Endothelial cell of umbilical vein (primary cell): ENCODE measurements around the gene CAMKMT. TPM values are rescaled to one million over a fixed set of nuclear protein-coding genes. Genes with fewer than 3 reads are reported as not detected.

Experiments
- Bru-seq: library from RNA; stranded (reverse); fragments of 400-500 nt; gene quantifications from one replicate; lab custom pipeline; 2021; lab: Mats Ljungman, UMichigan
- BruChase-seq, 2 experiments: library from RNA; stranded (reverse); fragments of 400-500 nt; gene quantifications; one replicate each; lab custom pipeline; 2021; lab: Mats Ljungman, UMichigan
- BruUV-seq: library from RNA; stranded (reverse); fragments of 400-500 nt; replicated peaks from 2 replicates; lab custom pipeline; 2021; lab: Mats Ljungman, UMichigan
- CTCF ChIA-PET: fragments of 300-600, 350-600 bp; sonication (Branson Sonifier 250); formaldehyde crosslinking; loops from one replicate; lab custom pipeline; 2021; ENCODE audit warnings: antibody characterized with exemption, inconsistent platforms; lab: Charles Lee
- POLR2A ChIA-PET: fragments of 300-600, 350-600 bp; sonication (Branson Sonifier 250); formaldehyde crosslinking; loops from one replicate; lab custom pipeline; 2021; ENCODE audit warnings: antibody characterized with exemption, inconsistent platforms; lab: Charles Lee
- DNase-seq: peaks from one replicate; pipeline ENCODE4 v3.0.0-alpha.2; 2011; ENCODE audit warnings: low read depth, low spot score
- FAIRE-seq: peaks from 2 replicates; lab custom pipeline; 2011; peaks lifted over from hg19 to GRCh38; lab: Jason Lieb, UNC
- H2AFZ ChIP-seq: 2 replicates; pipeline ENCODE4 v1.6.0; 2012; ENCODE audit warnings: low read depth, low read length, control low read depth, inconsistent platforms
- H3K27ac ChIP-seq: 2 replicates; pipeline ENCODE4 v1.5.1; 2011; ENCODE audit warnings: low read depth, mild to moderate bottlenecking, control low read depth, low read length, moderate library complexity; ENCODE audit not compliant: insufficient read depth
- H3K27me3 ChIP-seq, 2 experiments: 2 replicates each; pipeline versions ENCODE4 v1.6.0 to v1.6.1; 2011; ENCODE audit warnings: low read length in 2 of 2, mixed read lengths in 1 of 2; ENCODE audit not compliant: control insufficient read depth in 2 of 2, insufficient read depth in 2 of 2
- H3K36me3 ChIP-seq, 2 experiments: 2 replicates in 1 of 2; 3 replicates in 1 of 2; pipeline ENCODE4 v1.5.1; 2011; ENCODE audit warnings: low read length in 2 of 2, mild to moderate bottlenecking in 1 of 2, moderate library complexity in 1 of 2; ENCODE audit not compliant: control insufficient read depth in 2 of 2, insufficient read depth in 2 of 2; ENCODE audit errors: extremely low read depth in 1 of 2
- H3K4me1 ChIP-seq: 3 replicates; pipeline ENCODE4 v1.5.1; 2011; ENCODE audit warnings: mild to moderate bottlenecking, low read length; ENCODE audit not compliant: control insufficient read depth, insufficient read depth; ENCODE audit errors: extremely low read depth
- H3K4me2 ChIP-seq: 2 replicates; pipeline ENCODE4 v1.6.1; 2011; ENCODE audit warnings: low read length, control low read depth, mixed read lengths; ENCODE audit not compliant: insufficient read depth
- H3K4me3 ChIP-seq, 3 experiments: fragments of 200-600 bp in 1 of 3; sonication (generic), shearing (Covaris generic) in 1 of 3; replicated peaks in 1 of 3; 2 replicates each; pipeline ENCODE4 v1.5.1; 2011 to 2016; ENCODE audit warnings: control low read depth in 3 of 3, low read length in 3 of 3, mild to moderate bottlenecking in 2 of 3, inconsistent platforms in 1 of 3, low read depth in 1 of 3, moderate library complexity in 1 of 3; ENCODE audit not compliant: insufficient read depth in 1 of 3
- H3K79me2 ChIP-seq: 2 replicates; pipeline ENCODE4 v1.6.0; 2012; ENCODE audit warnings: low read length, inconsistent platforms; ENCODE audit not compliant: control insufficient read depth, insufficient read depth
- H3K9ac ChIP-seq: replicated peaks from 2 replicates; pipeline ENCODE3; 2011; ENCODE audit warnings: low read length, control low read depth; ENCODE audit not compliant: insufficient read depth; ENCODE audit errors: extremely low read depth
- H3K9me1 ChIP-seq: replicated peaks from 3 replicates; pipeline ENCODE4 v1.6.0; 2011; ENCODE audit warnings: mild to moderate bottlenecking, low read length; ENCODE audit not compliant: control insufficient read depth, insufficient read depth; ENCODE audit errors: extremely low read depth
- H3K9me3 ChIP-seq: replicated peaks from 2 replicates; pipeline ENCODE4 v1.5.1; 2012; ENCODE audit warnings: low read length, inconsistent platforms; ENCODE audit not compliant: control insufficient read depth, insufficient read depth
- H4K20me1 ChIP-seq: replicated peaks from 2 replicates; pipeline ENCODE3; 2011; ENCODE audit warnings: mild to moderate bottlenecking, low read length; ENCODE audit not compliant: control insufficient read depth, insufficient read depth; ENCODE audit errors: extremely low read depth
- EZH2 ChIP-seq: IDR thresholded peaks from 2 replicates; pipeline ENCODE4 v1.6.1; 2012; ENCODE audit warnings: borderline replicate concordance, low read depth, mild to moderate bottlenecking, moderate library complexity, low read length, inconsistent platforms; ENCODE audit not compliant: severe bottlenecking
- FOS ChIP-seq: IDR thresholded peaks from 2 replicates; pipeline ENCODE4 v1.6.1; 2011; ENCODE audit warnings: mild to moderate bottlenecking, low read length, moderate library complexity, borderline replicate concordance; ENCODE audit not compliant: insufficient read depth
- GATA2 ChIP-seq: IDR thresholded peaks from 2 replicates; pipeline ENCODE4 v1.7.0; 2011; ENCODE audit warnings: low read depth, mild to moderate bottlenecking, moderate library complexity, mixed read lengths, low read length; ENCODE audit not compliant: insufficient read length, insufficient read depth
- JUN ChIP-seq: IDR thresholded peaks from 2 replicates; pipeline ENCODE4 v1.6.1; 2011; ENCODE audit warnings: borderline replicate concordance, low read depth; ENCODE audit not compliant: insufficient read length, insufficient read depth
- MYC ChIP-seq: IDR thresholded peaks from one replicate; pipeline ENCODE4 v1.6.1; 2011; ENCODE audit warnings: mild to moderate bottlenecking, low read depth, low read length
- POLR2A ChIP-seq: IDR thresholded peaks from 2 replicates; pipeline ENCODE4 v1.6.1; 2012; ENCODE audit warnings: low read depth, mild to moderate bottlenecking, control low read depth, low read length
- POLR2AphosphoS5 ChIP-seq: IDR thresholded peaks from 2 replicates; pipeline ENCODE4 v1.6.1; 2012; ENCODE audit warnings: low read depth, mild to moderate bottlenecking, control low read depth, low read length, moderate library complexity; ENCODE audit not compliant: insufficient read depth
- dilution Hi-C: fragments of 300-500 bp; cut with MboI; formaldehyde crosslinking; loops from one replicate; pipeline ENCODE4 v1.15.0; 2019; ENCODE audit warnings: low sequenced_read_pairs; ENCODE audit not compliant: extremely low pct_ligation_motif_present
- intact Hi-C: fragments of 100-400 bp; cut with micrococcal nuclease; formaldehyde crosslinking; loops from one replicate; pipeline ENCODE4 v1.10.0; 2022
- long read RNA-seq: library from polyadenylated mRNA; stranded (forward); transcript quantifications from one replicate; pipeline ENCODE4 v2.0.0, GENCODE V29; 2021
- polyA minus RNA-seq, 3 experiments: library from RNA; depleted of rRNA, polyadenylated mRNA; stranded (reverse); fragments of >200 nt; gene quantifications; 1 replicate in 1 of 3; 2 replicates in 2 of 3; pipeline ENCODE4 v1.2.3, GENCODE V29; 2011
- polyA plus RNA-seq, 4 experiments: library from polyadenylated mRNA; depleted of rRNA in 3 of 4; stranded (reverse) in 3 of 4; unstranded in 1 of 4; fragments of >200 nt; gene quantifications; 2 replicates each; pipeline versions ENCODE4 v1.2.1 to v1.2.3, GENCODE V29; 2011 to 2012; ENCODE audit warnings: missing spikeins in 1 of 4
- total RNA-seq: library from RNA; stranded (reverse); gene quantifications from 2 replicates; pipeline ENCODE4 v1.2.3, GENCODE V29; 2021
- TF ChIP-seq, protein P1 (sequence below), 2 donors: IDR thresholded peaks; 1 replicate in 1 of 2; 2 replicates in 1 of 2; pipeline ENCODE4 v1.5.1; 2011; ENCODE audit warnings: low read length in 2 of 2, mild to moderate bottlenecking in 2 of 2, moderate library complexity in 2 of 2, control low read depth in 1 of 2, inconsistent platforms in 1 of 2, low read depth in 1 of 2; ENCODE audit not compliant: insufficient read depth in 1 of 2; ENCODE audit errors: extremely low read depth in 1 of 2
- TF ChIP-seq, protein P2 (sequence below): IDR thresholded peaks from 2 replicates; pipeline ENCODE4 v1.6.1; 2011; ENCODE audit not compliant: insufficient read depth, insufficient read length

Gene CAMKMT
- total RNA-seq (8.2 and 10.7 TPM in 2 replicates), polyA plus RNA-seq (2.7 and 4.1 TPM in 2 replicates), polyA minus RNA-seq (6.9 and 12.6 TPM in 2 replicates), Bru-seq, nascent RNA (percentile 59 among the genes with signal in this experiment), BruChase-seq, experiment 1, labeled RNA remaining after a 6-hour chase (percentile 65 among the genes with signal in this experiment), BruChase-seq, experiment 2, labeled RNA remaining after a 2-hour chase (percentile 76 among the genes with signal in this experiment)
- polyA plus RNA-seq (2011; cell fraction: cytosol; rRNA removed), result 4.0 and 4.1 TPM in 2 replicates
- 6.5 and 7.0 TPM in 2 replicates for polyA plus RNA-seq (2011; cell fraction: nucleus; rRNA removed)
- polyA plus RNA-seq (2012), result 4.9 and 7.2 TPM in 2 replicates
- polyA minus RNA-seq (2011; cell fraction: cytosol; rRNA and poly(A)+ RNA removed), result 11.5 TPM
- polyA minus RNA-seq (2011; cell fraction: nucleus; rRNA and poly(A)+ RNA removed), result 22.6 and 27.6 TPM in 2 replicates
- long read RNA-seq, partial matches to known transcripts, result 2 of 8 reads
- long read RNA-seq, other reads (novel, unspliced or antisense), result 5 of 8 reads

DNA sequence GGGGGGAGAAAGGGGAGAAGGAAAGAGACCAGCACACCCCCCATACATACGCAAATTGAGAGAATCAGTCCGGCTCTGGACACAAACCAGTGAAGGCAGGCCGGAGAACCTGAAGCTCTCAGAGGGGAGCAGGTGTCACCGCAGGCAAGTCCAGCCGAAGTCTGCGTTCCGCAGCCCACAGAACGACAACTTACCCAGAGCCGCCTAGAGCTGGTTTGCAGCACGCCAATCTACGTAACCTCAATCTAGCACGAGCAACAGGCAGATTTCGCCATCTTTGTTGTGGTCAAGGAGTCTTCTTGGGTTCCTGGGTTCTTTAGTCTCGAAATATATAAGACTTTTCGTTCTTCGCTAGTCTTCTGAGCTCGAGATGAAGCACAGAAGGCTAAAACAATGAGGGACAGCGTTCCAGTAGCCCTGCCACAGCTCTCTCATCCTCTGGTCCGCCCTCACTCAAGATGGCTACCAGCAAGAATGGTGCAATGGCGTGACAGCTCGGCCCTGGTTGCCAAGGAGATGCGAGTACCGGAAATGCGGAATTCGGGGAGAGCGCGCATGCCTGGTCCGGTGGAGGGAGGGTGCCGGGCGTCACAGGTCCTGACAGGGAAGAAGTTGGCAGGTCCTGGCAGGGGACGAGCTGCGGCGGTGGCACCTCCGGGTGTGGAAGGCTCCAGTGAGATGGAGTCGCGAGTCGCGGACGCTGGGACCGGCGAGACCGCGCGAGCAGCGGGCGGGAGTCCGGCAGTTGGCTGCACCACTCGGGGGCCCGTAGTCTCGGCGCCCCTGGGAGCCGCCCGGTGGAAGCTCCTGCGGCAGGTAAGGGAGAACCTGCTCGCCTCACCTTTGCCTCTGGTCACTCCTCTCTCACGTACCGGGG lies at the start of gene CAMKMT, which contains the start of gene PREPL:
Gene CAMKMT (plus strand): TSS at position 618 of the 877 bp plus-strand sequence.
Gene PREPL (minus strand): TSS at position 165 of the 877 bp plus-strand sequence. CDS start 15,152 bp downstream, outside the sequence.
- Histone ChIP-seq H3K36me3 (no peaks in the 10 kb centered on the region), H2AFZ (peak within 1 kb of the TSS; percentile 96), H3K9me3 (no peaks in the 10 kb centered on the region), H4K20me1 (no peaks in the 10 kb centered on the region), H3K27me3 (no peaks in the 10 kb centered on the region), H3K9ac (peak within 1 kb of the TSS; percentile 98), H3K4me3 (peak within 1 kb of the TSS; percentile 59 to 89 (median 86)), H3K27ac (peak within 1 kb of the TSS; percentile 99), H3K4me1 (peaks cover 24% of the 10 kb centered on the region), H3K9me1 (no peaks in the 10 kb centered on the region), H3K4me2 (peak within 1 kb of the TSS; percentile 91), H3K79me2 (peaks cover 15% of the 10 kb centered on the region)
- TF ChIP-seq MYC (peak; percentile 94), FOS (no peak), JUN (no peak), GATA2 (no peak), POLR2AphosphoS5 (peak; percentile 45), EZH2 (no peak), POLR2A (peak; percentile 82)
- TF ChIP-seq, protein P1, sequence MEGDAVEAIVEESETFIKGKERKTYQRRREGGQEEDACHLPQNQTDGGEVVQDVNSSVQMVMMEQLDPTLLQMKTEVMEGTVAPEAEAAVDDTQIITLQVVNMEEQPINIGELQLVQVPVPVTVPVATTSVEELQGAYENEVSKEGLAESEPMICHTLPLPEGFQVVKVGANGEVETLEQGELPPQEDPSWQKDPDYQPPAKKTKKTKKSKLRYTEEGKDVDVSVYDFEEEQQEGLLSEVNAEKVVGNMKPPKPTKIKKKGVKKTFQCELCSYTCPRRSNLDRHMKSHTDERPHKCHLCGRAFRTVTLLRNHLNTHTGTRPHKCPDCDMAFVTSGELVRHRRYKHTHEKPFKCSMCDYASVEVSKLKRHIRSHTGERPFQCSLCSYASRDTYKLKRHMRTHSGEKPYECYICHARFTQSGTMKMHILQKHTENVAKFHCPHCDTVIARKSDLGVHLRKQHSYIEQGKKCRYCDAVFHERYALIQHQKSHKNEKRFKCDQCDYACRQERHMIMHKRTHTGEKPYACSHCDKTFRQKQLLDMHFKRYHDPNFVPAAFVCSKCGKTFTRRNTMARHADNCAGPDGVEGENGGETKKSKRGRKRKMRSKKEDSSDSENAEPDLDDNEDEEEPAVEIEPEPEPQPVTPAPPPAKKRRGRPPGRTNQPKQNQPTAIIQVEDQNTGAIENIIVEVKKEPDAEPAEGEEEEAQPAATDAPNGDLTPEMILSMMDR (IDR thresholded peaks at IDR 0.05; ENCODE audit: extremely low read depth in 1 of 2, insufficient read depth in 1 of 2, low read depth in 1 of 2, low read length in 2 of 2), result no peak
- TF ChIP-seq, protein P2, sequence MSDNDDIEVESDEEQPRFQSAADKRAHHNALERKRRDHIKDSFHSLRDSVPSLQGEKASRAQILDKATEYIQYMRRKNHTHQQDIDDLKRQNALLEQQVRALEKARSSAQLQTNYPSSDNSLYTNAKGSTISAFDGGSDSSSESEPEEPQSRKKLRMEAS, result peak; percentile 16
- DNase-seq, result peak; percentile 97
- ChIA-PET POLR2A (no interaction called here), CTCF (interaction anchor here (0.8 to 2.5 kb wide), 11 partner anchors 10 to 594 kb away, joined by 3 to 16 read pairs (median 5); no protein-coding TSS in a partner anchor)
- BruUV-seq, result no TSS peak
- intact Hi-C loops, result loop anchor here (1.0 to 10.0 kb wide), 5 partner anchors 29 to 443 kb away; partner anchors contain the start of gene PPM1B
- FAIRE-seq, result peak; percentile 99
- dilution Hi-C loops, result no loop called here
